Measurements from ENCODE around the gene LYZL2. TPM values are rescaled to one million over a fixed set of nuclear protein-coding genes. Genes with fewer than 3 reads are reported as not detected.
"Not testable (repeated sequence)": the region's sequence is repeated elsewhere in the genome, so short reads cannot be mapped to it uniquely, and the experiment has no call there.

LYZL2 gene
- total RNA-seq, 1 donor, result not detected

DNA sequence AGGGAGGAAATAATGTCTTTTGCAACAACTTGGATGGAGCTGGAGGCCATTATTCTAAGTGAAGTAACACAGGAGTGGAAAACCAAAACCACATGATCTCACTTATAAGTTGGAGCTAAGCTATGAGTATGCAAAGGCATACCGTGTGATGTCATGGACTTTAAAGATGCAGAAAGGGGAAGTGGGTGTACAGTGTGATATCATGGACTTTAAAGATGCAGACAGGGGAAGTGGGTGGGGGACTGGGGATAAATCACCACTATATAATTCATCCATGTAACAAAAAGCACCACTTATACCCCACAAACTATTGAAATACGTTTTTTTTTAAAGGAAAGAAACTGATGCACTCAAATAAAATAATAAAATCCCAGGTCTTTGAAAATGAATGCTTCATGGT lies 29.5 kb downstream of the LYZL2 start:
- TF ChIP-seq, protein P1, sequence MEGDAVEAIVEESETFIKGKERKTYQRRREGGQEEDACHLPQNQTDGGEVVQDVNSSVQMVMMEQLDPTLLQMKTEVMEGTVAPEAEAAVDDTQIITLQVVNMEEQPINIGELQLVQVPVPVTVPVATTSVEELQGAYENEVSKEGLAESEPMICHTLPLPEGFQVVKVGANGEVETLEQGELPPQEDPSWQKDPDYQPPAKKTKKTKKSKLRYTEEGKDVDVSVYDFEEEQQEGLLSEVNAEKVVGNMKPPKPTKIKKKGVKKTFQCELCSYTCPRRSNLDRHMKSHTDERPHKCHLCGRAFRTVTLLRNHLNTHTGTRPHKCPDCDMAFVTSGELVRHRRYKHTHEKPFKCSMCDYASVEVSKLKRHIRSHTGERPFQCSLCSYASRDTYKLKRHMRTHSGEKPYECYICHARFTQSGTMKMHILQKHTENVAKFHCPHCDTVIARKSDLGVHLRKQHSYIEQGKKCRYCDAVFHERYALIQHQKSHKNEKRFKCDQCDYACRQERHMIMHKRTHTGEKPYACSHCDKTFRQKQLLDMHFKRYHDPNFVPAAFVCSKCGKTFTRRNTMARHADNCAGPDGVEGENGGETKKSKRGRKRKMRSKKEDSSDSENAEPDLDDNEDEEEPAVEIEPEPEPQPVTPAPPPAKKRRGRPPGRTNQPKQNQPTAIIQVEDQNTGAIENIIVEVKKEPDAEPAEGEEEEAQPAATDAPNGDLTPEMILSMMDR (IDR thresholded peaks at IDR 0.05; ENCODE audit: insufficient read depth, low read depth, low read length), result no peak
- H3K4me3 ChIP-seq (ENCODE audit: low read depth, low read length), result no peak overlapping the region
- no peak for DNase-seq (ENCODE audit: low read depth)

DNA sequence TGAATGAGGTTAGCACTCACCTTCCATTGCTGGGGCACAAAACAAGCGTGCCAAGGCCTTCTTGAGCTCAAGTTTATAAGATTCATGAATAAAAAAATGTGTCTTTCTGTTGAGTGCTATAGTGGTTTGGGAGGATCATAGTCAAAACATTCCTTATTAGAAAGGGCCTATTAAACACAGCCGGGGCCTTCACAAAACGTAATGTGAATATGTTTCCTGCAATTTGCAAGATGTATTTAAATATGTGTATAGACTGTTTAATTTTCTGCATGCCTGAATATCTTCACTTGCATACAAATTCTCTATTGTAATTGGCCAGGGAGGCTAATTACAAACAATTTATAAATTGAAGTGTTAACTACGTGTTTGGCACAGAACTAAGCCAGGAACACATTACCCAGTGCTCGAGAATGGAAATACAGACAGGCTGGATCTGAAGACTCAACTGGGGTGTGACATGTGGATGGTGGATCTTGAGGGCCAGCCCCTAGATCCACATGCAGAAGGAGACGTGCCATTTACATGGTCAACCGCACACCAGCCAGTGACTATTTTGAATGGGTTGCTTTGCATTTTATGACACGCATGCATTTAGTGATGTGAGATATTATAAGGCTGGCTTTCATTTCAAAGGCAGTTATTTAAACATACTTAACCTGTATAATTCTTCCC lies 31.3 kb downstream of the LYZL2 start:
- DNase-seq (ENCODE audit: low read depth), result no peak
- TF ChIP-seq, protein P1 (IDR thresholded peaks at IDR 0.05; ENCODE audit: insufficient read depth, low read depth, low read length), result no peak
- no peak overlapping the region for H3K4me3 ChIP-seq (ENCODE audit: low read depth, low read length)

DNA sequence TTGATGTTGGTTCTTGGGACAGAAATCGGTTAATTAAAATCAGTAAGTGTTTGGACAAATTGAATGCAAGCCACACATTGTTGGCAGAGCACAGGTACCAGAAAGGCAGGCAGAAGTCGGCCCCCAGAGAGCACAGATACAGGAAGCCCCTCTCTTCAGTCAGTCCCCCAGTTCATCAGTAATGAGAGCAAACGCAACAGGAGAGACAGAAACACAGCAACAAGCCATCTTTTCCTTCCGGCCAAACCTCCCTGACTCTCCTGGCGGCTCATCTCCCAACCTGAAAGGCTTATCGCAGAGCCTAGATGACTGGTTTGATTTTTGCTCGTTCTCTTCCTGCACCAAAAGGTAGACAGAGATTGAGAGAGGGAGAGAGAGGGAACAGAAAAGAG lies 32.1 kb downstream of the LYZL2 start:
- not testable (repeated sequence) for H3K4me3 ChIP-seq (ENCODE audit: low read depth, low read length); DNase-seq (ENCODE audit: low read depth)

DNA sequence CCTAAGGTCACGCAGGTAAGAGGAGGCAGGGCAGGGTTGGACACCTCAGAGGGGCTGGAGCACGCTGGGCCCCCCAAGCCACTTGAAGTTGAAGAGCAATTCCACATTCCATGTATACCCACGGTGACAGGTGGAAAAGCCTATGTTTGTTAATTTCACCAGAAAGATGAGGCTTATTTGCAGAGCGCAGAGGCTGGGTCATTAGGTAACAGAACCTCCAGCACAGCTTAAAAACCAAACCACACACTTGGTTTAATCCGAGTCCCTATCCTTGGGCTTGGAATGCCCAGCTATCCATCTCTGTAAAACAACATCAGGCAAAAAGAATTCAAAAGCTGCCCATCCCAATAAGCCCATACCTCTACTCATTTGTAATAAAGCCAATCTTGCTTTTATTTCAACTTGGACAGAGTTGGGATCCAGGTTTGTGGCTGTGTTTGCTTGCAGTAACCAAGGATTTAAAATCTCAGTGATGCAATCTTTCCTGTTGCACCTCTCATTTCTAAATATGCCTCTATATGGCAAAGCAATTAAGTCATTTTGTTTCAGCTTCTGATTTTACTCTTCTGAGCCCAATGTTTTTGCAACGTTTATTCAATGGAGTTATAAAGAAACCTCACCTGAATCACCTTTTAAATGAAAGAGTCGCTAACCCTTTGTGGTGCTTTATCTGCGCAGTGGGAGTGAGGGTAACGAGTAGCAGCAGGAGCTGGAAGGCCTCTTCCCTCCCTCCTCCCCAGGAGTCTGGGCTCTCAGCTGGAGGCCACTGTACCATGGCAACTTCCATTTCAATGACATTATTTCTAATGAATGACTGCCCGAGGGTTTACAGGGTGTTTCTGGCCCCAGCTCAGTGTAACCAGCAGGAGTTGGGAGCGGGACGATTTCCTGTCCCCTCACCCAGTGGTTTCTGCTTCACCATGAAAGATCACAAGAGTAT lies 32.8 kb downstream of the LYZL2 start:
- DNase-seq (ENCODE audit: low read depth); H3K4me3 ChIP-seq (ENCODE audit: low read depth, low read length): not testable (repeated sequence)

DNA sequence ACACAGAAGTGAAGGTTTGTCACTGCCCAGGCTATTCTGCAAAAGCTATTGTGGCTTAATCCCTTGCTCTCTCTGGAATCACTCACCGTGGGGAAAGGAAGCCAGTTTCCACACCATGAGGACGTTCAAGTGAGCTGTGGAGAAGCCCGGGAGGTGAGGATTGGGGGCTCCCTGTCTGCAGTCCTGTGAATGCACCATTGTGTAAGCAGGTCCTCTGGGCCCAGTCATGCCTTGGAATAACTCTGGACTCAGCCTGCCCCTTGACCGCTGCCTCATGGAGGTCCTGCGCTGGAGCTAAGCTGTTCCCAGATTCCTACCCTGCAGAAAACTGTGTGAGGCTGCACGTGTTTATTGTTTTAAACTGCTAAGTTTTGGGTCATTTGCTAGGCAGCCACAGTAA lies 33.5 kb downstream of the LYZL2 start:
- TF ChIP-seq, protein P1 (IDR thresholded peaks at IDR 0.05; ENCODE audit: insufficient read depth, low read depth, low read length), result no peak
- DNase-seq (ENCODE audit: low read depth), result no peak
- no peak overlapping the region for H3K4me3 ChIP-seq (ENCODE audit: low read depth, low read length)

DNA sequence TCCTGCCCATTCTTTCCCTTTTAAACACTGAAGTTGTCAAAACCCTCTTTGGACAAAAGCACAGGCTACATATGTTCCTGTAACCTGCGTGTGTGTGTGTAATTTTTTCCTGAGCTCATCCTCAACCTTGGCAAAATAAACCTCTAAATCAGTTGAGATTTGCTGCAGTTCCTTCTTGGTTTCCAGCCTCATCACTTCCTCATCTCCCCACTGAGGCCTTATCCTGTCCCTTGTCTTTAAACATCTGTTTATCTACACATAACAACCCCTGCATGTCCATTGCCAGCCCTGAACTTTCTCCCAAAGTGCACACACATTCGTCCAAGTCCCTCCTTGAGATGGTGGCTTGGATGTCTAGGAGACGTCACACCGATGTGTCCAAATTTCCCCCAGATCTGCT lies 35.5 kb downstream of the LYZL2 start:
- DNase-seq (ENCODE audit: low read depth), result no peak
- H3K4me3 ChIP-seq (ENCODE audit: low read depth, low read length), result no peak overlapping the region
- TF ChIP-seq, protein P1 (IDR thresholded peaks at IDR 0.05; ENCODE audit: insufficient read depth, low read depth, low read length), result no peak

DNA sequence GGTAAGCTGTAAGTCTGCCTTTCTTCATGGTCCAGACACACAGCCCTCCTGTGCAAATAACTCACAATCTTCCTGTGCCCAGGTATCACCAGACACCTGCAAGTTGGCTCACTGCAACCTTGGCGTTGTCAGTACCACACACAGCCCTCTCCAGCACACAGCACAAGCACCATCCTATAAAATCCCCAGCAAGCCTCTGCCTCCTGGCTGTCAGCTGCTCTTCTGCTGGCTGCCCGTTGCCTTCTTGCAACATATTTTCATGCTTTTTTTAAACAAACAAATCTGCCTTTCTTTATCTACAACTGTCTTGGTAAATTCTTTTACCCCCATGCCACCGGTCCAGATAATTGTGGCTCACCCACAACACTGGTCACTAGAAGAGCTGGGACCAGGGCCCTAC lies 36.8 kb downstream of the LYZL2 start:
- not testable (repeated sequence) for H3K4me3 ChIP-seq (ENCODE audit: low read depth, low read length); DNase-seq (ENCODE audit: low read depth)

DNA sequence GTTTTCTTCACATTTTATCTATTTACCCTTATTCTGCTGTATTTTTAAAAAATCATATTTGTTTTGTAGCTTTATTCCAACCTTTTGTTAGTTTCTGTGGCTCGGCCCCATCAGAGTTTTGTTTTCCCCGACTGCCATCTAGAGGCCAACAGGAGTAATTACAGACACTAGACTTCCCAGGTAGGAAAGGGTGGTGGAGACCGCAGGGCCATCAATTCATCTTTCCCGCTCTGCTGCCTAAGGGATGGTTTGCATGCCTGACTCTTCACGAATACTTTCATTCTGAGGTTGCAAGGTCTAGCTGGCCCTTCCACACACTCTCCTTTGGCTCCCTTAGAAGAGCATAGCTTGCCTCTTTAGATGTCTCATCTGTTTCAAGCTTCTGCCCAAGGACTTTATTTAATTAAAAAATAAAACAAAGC lies 38.3 kb downstream of the LYZL2 start:
- TF ChIP-seq, protein P1 (IDR thresholded peaks at IDR 0.05; ENCODE audit: insufficient read depth, low read depth, low read length), result peak; percentile 77
- H3K4me3 ChIP-seq (ENCODE audit: low read depth, low read length), result no peak overlapping the region
- DNase-seq (ENCODE audit: low read depth), result peak; percentile 64
